ENCODE data around the gene CCNL1.
"Not testable (repeated sequence)": the region's sequence is repeated elsewhere in the genome, so short reads cannot be mapped to it uniquely, and the experiment has no call there.

Gene CCNL1

DNA sequence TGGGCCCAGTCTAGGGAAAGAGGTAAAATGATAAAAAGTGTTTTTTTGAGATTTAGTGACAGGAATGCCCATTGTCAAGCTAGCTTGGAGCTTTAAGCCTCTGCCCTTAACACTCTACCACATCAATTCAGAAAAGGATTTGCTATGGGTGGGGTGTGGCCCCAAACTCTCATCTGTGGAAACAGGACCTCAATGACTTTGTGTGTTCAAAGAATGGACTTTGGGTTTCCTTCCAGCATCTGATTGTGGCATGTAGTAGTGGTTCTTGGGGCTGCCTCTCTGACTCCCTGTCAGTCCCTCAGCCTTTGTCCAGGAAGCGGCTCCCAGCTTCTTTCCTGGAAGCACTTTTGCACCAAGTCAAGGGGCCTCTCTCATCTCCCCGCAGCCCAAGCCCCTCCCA lies 56.1 kb downstream of the CCNL1 start:
- no peak for DNase-seq (ENCODE audit: low read depth)

DNA sequence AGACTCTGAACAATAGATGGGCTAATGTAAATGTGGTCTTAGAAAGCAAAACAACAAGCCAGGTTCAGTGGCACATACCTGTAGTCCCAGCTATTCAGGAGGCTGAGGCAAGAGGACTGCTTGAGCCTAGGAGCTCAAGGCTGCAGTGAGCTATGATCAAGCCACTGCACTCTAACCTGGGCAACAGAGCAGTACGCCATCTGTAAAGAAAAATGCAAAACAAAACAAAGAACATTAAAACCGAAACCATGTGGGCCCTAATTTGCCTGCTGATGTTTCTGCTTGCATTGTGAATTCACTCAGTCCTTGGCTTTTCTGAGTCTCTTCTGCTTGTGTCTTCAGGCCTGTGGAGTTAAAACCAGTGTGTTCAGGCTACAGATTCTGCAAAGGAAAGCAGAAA lies 56.7 kb downstream of the CCNL1 start:
- DNase-seq (ENCODE audit: low read depth) = no peak

DNA sequence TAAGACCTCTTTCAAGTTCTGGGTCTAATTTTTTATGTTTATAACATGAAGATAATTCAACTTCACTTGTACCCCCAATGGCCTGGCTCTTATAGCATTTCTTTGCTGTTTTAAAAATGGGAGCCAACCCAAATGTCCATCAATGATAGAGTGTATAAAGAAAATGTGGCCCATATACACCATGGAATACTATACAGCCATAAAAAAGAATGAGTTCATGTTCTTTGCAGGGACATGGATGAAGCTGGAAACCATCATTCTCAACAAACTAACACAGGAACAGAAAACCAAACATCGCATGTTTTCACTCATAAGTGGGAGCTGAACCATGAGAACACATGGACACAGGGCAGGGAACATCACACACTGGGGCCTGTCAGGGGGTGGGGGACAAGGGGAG lies 57.4 kb downstream of the CCNL1 start:
- not testable (repeated sequence) for DNase-seq (ENCODE audit: low read depth)

DNA sequence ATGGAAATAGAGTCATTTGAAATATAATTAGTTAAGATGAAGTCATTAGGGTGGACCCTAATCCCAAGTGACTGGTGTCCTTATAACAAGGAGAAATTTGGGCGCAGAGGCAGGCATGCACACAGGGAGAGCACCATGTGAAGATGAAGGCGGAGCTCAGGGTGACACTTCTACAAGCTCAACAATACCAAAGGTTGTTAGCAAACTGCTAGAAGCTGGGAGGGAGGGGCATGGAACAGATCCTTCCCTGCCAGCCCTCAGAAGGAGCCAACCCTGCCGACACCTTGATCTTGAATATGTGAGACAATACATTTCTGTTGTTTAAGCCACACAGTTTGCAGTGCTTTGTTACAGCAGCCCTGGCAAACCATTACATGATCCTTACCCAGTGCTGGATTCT lies 57.8 kb downstream of the CCNL1 start:
- DNase-seq (ENCODE audit: low read depth) = no peak

DNA sequence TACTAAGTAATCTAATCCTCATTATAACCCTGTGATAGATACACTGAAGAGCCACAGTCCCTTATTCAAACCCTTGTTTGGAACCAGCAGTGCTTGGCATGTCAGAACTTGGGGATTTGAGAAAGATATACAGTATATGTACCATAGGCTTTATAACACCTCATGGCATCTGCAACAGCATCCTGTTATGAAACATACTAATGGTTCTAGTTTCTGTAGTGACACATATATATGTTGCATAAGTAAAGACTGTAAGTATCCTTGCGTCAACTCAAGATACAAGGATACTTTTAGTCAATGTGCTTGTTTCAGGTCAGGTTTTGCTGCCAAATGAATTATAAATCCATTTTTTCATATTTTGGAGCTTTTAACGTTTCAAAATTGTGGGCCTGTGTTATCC lies 58.5 kb downstream of the CCNL1 start:
- DNase-seq (ENCODE audit: low read depth) = no peak

DNA sequence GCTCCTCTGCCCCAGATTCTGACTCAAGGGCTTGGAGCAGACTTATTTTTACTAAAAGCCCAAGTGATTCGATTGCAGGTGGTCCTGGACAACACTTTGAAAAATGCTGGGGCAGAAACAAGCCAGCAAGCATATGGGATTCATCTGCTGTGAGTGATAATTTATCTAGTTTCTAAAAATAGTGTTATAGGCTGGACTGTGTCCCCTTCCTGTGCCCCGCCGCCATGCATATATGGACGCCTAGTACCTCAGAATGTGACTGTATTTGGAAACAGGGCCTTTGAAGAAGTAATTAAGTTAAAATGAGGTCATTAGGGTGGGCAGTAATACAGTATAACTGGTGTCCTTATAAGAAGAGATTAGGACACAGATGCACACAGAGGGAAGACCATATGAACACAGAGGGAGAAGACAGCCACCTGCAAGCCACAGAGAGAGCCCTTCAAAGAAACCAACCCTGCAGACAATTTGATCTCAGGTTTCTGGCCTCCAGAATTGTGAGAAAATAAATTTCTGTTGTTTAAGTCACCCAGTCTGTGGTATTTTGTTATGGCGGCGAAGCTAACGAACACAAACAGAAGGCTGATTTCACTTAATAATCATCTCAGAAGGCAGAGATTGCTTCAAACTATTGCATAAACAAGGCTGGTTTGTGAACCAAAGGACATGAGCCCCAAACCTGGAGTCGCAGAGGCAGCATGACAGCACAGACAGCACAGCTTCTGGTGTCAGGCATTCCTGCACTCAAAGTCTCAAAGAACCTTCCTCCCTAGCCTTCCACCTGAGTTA lies 59.1 kb downstream of the CCNL1 start:
- DNase-seq (ENCODE audit: low read depth) = no peak

DNA sequence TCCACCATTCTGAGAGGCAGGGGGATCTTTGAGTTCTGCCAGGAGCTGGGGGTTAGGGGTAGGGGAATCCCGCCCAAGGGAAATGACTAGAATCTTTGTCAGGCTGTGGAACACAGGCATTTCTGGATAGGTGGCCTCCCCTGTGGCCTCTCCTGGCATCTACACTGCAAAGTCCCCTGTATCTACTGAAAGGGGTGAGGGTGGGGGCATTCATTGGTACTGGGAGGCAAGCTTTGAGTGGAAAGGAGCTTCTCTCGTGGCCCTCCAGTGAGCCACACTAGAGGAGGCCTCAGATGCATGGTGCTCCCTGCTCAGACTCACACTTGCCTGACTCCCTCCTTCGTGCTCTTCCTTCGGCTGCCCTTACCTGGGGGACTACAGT lies 59.9 kb downstream of the CCNL1 start:
- no peak for DNase-seq (ENCODE audit: low read depth)

DNA sequence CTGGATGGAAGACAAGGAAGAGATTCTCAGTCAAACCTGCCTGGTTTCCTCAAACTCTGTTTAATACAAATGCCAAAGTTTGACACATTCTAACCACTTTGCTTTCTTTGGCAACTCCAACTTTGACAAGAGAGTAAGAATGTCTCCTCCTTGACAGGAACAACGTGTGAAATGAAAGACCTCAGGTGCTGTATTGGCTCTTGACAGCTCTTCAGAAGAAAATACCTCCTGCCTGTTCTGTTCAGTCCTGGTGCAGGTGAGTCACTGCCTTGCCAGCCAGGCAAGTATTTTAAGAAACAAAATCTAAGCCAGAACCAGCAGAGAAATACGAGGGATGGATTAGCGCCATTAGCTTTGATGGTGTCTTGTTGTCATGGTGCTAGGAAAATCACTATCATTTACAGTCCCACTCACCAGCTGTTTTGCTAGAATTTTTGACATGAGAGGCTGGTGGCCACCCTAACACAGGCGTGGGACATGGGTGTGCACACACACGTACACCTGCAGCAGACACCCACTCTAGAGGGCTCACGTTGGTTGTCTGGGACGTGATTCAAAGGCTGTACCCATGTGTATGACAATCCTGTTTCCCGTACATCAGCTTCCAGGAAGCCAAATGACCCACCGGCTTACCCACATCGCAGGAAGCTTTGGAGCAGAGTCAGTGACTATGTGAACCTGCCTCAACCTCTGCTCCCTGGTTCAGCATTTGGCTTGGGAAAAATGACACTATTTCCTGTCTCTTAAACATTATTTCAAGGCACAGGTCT lies 60.4 kb downstream of the CCNL1 start:
- DNase-seq (ENCODE audit: low read depth) = no peak

DNA sequence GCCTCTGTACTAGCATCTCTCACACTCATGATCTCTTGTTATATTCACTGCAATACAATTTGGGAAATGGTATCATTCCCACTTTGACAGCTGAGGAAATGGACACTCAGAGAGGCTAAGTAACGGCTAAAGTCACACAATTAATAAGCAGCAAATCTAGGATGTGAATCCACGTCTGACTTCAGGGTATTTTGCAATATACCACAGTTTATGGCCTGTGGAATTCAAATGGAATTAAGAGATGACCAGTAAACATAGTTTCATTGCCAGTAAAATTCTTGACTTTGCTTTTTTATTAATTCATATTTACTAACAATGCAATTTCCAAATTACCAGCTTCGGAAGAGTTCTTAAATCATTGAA lies 61.1 kb downstream of the CCNL1 start:
- DNase-seq (ENCODE audit: low read depth) = peak; percentile 31

DNA sequence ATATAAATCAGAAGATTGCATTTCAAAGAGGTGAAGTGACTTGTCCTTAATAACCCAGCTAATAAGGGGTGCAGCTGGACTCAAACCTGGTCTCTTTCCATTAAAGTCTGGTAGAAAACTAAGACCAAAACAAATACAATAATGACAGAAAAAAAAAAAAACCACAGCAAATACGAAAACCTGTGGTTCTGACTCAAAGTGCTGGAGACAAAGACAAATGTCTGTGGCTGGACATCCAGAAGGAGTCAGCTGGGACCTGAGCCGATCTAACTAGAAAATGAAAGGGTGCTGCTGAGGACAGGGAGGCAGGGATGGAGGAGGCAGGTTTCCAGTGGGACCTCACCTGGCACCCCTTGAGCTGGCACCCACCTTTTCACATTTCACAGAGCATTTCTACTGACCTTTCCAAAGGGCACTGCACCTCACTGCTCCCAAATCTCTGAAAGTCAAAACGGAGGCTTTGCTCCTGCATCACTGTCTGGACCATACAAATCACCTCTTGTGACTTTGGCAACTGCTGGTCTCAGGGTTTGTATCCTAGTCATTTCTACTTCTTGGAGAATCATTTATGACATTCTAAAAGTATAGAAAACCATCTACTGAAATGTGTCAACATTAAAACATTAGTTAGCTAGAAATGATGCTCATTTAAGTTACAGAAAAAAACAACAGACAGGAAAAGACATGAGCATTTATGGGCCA lies 61.7 kb downstream of the CCNL1 start:
- DNase-seq (ENCODE audit: low read depth) = peak; percentile 47
